LoVo (cell line): Measurements from ENCODE around the gene KMT2A.
"Not testable (repeated sequence)": the region's sequence is repeated elsewhere in the genome, so short reads cannot be mapped to it uniquely, and the experiment has no call there.

Experiments
- DNase-seq: peaks from one replicate; pipeline ENCODE4 v3.0.0-alpha.2; 2016; ENCODE audit warnings: low spot score

Gene KMT2A

DNA sequence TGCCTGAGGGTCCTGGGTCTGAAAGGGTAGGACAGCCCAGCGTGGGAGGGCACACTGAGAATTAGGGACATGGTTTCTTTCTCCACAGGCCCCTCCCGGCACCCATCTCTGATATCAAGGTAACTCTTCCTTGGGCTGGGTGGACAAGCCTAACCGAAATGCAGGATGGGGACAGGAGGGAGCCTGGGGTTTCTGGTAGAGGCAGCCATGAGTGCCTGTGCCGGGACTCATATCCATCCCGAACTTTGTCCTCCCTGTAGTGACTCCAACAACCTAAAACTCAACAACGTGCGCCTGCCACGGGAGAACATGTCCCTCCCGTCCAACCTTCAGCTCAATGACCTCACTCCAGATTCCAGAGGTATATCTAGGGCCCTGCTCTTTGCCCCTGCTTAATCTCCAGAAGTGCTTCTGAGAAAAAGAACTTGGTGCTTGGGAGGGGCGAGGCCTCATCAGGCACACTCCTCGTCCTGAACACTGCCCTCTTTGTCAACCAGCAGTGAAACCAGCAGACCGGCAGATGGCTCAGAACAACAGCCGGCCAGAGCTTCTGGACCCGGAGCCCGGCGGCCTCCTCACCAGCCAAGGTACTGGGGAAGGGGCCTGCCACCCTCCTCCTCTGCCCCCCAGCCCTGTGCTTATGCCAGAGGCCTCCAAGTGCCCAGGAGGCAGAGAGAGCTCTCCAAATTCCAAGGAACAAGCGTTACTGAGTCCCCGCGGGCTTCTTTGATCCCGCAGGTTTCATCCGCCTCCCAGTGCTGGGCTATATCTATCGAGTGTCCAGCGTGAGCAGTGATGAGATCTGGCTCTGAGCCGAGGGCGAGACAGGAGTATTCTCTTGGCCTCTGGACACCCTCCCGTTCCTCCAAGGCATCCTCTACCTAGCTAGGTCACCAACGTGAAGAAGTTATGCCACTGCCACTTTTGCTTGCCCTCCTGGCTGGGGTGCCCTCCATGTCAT lies 97.8 kb downstream of the KMT2A start:
- DNase-seq: no peak

DNA sequence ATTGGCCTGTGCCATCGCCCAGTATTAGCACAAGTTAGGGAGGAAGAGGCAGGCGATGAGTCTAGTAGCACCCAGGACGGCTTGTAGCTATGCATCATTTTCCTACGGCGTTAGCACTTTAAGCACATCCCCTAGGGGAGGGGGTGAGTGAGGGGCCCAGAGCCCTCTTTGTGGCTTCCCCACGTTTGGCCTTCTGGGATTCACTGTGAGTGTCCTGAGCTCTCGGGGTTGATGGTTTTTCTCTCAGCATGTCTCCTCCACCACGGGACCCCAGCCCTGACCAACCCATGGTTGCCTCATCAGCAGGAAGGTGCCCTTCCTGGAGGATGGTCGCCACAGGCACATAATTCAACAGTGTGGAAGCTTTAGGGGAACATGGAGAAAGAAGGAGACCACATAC lies 99.0 kb downstream of the KMT2A start:
- DNase-seq: no peak

DNA sequence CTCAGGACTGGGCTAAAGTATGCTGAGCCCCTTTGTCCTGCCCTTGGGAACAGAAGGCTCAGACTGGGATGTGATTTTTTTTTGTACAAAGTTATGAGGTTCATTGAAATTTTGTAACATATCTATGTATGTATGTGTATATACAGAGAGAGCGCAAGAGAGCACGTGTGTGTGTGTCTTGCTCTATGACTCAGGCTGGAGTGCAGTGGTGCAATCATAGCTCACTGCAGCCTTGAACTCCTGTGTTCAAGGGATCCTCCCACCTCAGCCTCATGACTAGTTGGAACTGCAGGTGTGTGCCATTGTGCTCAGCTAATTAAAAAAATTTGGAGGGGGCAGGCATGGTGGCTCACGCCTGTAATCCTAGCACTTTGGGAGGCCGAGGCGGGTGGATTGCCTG lies 100.4 kb downstream of the KMT2A start:
- no peak for DNase-seq

DNA sequence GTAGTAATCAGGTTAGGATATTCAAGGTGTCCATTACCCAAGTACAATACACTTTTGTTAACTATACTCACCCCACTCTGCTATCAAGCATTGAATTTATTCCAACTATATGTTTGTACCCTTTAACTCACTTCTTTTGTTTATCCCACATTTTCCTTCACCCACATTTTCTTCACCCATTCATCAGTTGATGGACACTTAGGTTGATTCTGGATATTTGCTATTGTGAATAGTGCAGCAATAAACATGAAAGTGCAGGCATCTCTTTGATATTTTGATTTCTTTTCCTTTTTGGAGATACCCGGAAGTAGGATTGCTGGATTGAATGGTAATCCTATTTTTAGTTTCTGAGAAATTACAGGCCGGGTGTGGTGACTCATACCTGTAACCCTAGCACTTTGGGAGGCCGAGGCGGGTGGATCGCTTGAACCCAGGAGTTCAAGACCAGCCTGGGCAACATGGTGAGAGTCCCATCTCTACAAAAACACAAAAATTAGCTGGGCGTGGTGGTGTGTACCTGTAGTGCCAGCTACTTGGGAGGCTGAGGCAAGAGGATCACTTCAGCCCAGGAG lies 101.2 kb downstream of the KMT2A start:
- no peak for DNase-seq

DNA sequence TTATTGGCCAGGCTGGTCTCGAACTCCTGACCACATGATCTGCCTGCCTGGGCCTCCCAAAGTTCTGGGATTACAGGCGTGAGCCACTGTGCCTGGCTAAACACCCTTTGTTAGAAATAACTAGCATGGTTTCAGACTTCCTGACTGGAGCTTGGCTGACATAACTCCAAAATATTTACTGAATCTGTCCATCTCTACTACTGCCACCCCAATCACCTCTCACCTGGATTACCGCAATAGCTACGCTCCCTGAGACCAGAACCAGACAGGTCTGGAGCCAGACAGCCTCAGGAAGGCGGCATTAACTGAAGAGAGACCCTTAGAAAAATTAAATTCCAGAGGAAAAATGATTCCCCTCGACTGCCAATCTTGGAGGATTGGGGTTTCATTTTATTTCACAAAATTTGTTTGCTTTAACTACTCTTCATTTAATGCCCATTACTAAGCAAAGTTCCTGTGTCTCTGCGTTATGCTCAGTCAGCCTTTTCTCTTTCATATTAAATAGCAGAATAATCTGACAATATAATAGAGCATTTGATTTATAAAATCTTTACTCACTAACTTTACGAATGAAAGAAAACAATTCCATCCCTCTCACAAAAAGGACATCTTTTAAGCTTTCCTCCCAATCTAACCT lies 107.8 kb downstream of the KMT2A start:
- no peak for DNase-seq

DNA sequence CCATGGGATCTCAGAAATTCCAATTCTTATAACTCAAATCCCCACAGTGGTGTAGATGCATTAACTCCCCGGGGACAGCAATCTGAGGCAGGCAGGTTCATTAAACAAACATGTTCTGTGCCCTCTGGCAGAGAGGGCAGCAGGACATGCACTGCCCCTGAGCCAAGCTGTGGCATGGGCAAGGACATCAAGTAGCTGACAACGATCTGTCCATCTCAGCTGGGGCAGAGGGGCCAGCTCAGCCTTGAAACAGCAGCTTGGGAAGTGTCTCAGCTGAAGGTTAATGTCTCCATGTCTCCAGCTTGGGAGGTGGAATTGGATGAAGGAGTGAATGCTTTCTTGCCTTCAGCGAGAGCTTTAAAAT lies 108.3 kb downstream of the KMT2A start:
- no peak for DNase-seq

DNA sequence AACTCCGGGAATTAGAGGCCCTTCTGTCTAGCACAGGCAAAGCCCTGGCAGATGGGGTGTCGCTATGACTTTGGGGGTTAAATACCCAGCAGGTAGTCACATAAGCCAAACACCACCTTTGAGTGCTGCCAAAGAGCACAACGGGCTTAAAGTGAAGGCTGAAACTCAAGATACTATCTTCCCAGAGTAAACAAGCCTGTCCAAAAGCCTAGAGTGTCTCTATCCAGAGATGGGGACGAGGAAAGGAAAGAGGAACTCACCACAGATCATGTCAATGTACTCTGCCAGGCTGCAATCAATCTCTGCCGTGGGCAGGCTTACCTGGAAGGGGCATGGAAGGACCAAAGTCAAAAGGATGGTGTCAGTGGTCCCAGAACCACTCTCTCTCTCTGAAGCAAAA lies 109.2 kb downstream of the KMT2A start:
- DNase-seq: no peak

DNA sequence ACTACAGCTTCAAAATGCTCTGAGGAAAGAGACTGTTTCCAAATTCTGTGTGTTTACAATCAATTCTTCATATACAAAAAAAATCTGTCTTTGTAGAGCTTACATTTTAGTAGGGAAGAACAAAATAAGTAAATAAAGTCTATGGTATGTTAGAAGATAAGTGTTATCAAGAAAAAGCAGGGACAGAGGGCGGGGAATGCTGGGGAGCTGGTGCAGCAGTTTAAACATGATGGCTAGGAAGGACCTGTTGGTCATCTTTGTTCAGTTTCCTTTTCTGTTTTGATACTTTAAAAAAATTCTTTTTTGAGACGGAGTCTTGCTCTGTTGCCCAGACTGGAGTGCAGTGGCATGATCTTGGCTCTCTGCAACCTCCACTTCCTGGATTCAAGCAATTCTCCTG lies 110.8 kb downstream of the KMT2A start:
- no peak for DNase-seq

DNA sequence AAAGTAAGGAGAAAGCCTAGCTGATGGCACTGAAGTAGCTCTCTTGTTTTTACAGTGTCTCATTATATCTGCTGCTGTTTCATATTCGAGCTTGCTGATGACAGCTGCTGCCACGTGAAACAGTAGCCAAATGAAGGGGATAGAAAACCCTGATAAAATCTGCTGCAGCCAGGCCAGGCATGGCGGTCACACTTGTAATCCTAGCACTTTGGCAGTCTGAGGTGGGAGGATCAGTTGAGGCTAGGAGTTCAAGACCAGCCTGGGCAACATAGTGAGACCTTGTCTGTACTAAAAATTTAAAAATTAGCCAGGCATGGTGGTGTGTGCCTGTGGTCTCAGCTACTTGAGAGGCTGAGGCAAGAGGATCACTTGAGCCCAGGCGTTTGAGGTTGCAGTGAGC lies 116.0 kb downstream of the KMT2A start:
- no peak for DNase-seq

DNA sequence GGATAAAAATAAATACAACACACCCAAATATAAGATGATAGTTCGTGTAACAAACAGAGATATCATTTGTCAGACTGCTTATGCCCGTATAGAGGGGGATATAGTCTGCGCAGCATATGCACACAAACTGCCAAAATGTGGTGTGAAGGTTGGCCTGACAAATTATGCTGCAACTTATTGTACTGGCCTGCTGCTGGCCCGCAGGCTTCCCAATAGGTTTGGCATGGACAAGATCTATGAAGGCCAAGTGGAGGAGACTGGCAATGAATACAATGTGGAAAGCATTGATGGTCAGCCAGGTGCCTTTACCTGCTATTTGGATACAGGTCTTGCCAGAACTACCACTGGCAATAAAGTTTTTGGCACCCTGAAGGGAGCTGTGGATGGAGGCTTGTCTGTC lies 124.5 kb downstream of the KMT2A start:
- no peak for DNase-seq

DNA sequence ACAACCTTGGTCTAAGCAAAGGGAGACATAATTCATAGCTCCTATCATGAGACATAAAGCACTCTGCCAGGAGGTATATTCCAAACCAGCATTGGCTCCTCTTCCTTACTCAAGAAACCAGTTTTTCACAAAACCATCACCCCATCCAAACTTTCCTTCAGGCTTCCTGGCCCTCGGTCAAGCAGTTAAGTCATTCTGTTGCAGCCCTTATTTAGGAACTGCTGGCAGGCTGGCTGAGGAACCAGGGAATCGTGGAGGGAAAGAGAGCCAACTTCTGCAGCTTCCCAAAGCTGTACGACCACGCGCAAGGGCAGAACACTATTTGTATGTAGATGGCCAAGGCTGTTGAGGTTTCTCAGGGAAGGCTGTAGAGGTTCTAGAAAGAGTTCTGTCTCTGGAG lies 128.8 kb downstream of the KMT2A start:
- no peak for DNase-seq

DNA sequence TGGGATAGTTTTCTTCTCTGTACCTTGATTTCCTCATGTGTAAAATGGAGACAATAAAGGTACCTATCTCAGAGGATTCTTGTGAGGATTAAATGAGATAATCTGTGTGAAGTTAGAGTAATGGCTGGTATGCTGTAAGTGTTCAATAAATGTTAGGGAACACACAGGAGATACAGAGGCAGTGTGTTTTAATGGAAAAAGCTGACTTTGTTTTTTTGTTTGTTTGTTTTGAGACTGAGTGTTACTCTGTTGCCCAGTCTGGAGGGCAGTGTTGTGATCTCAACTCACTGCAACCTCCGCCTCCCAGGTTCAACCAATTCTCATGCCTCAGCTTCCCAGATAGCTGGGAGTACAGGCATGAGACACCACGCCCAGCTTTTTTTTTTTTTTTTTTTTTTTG lies 133.4 kb downstream of the KMT2A start:
- no peak for DNase-seq

DNA sequence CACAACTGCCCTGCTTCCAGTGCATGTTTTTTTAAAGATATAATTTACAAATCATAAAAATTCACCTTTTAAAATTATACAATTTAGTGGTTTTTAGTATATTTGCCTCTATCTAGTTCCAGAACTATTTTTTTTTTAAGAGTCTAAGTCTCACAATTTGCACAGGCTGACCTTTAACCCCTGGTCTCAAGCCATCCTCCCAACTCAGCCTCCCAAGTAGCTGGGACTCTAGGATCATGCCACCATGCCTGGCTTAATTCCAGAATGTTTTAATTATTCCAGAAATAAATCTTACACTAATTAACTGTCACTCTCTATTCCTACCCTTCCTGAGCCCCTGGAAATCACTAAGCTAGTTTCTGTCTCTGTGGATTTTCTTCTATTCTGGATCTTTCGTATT lies 134.5 kb downstream of the KMT2A start:
- DNase-seq: no peak

DNA sequence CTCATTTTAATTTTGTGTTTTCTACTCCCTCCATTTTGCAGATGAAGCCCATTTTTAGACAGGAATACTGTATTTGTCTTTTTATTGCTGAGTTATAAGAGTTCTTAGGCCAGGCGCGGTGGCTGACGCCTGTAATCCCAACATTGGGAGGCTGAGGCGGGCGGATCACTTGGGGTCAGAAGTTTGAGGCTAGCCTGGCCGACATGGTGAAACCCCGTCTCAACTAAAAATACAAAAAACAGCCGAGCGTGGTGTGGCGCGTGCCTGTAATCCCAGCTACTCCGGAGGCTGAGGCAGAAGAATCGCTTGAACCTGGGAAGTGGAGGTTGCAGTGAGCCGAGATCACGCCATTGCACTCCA lies 135.4 kb downstream of the KMT2A start:
- DNase-seq: not testable (repeated sequence)

DNA sequence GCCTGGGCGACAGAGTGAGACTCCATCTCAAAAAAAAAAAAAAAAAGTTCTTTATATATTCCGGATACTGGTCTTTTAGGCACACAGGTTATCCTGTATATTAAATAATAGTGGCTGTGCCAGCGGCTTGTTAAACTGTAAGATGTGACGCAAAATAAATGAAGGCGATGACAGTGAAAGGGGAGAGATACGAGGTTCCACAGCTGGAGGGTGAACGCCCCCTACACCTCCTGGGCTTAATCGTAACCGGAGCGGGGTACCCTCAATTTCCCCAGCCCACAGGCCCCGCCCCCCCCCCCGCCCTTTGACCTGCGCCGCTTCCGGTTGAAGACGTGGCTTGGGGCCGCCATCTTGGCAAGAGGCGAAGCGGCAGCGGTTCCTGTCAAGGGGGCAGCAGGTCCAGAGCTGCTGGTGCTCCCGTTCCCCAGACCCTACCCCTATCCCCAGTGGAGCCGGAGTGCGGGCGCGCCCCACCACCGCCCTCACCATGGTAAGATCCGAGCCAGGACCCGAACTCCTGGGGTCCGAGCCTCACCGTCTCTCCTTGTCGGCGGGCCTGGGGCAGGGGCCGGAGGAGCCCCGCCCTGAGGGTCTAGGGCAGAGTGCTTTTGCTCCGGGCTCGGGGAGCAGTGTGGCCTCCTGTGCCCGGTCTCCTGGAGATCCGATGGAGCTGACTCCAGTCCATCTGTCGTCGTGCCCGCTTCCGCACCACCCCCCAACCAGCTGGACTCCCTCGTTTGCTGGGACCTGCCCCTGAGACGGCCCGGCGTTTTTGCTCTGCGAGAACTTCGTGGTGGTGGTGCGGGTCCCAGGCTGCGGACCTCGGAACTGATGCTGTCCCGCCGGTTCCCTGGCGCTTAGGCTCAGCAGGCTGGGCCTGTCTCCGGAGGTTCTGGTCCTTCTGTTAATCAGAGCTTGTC lies 136.0 kb downstream of the KMT2A start, which contains the start of gene ARCN1:
ARCN1 (plus strand) TSS at position 349 of the 920 bp plus-strand sequence; CDS start at position 488, 139 bp downstream.
- peak; percentile 75 for DNase-seq

DNA sequence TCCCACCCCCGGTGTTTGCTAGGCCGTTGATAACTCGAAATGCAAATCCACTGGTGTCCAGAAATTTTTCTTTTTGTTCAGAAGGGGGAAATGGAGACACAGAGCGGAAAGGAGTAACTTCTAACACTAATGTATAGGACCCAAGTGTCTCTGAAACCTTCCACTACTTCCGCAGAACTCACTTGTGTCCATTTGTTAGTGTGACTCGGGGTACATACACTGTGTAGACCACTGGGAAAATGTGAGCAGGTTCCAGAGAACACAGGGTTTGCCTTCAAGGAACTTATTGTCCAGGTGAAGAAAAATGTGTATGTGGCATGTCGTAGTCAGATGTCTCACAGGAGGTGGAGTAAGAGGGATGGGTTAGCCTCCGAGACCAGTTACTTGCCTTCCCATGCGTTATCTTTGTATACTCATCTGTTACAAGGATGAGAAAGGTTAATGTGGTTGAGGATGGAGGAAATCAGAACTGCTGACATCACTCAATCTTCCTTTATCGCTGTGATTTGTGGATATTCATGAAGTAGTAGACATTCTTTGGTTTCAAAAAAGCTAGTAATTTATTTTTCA lies 136.8 kb downstream of the KMT2A start:
- peak; percentile 20 for DNase-seq

DNA sequence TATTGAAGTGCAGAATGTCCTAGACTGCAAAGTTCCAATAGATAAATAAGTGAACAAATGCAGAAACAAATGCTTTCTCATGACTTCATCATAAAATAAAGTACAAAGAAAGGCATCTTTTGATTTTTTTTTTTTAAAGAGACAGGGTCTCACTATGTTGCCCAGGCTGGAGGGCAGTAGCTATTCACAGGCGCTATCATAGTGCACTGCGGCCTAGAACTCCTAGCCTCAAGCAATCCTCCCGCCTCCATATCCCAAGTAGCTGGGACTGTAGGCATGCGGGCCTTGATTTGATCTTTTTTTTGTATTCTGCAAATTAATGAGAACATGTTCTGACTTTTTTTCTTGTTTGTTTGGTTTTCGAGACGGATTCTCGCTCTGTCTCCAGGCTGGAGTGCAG lies 138.3 kb downstream of the KMT2A start:
- no peak for DNase-seq
